GM12878 (cell line): ENCODE results near the gene PRSS58.

Experiments used
- CTCF ChIP-seq, 3 experiments: IDR thresholded peaks in 2 of 3; conservative IDR thresholded peaks in 1 of 3; 2 replicates each; pipeline ENCODE4 v1.5.1; 2011; ENCODE audit warnings: low read depth in 3 of 3, low read length in 3 of 3, mild to moderate bottlenecking in 3 of 3, control low read depth in 2 of 3, moderate library complexity in 2 of 3, inconsistent platforms in 1 of 3, mixed read lengths in 1 of 3; ENCODE audit not compliant: control insufficient read depth in 2 of 3, insufficient read depth in 1 of 3; ENCODE audit errors: extremely low read depth in 1 of 3
- HDAC2 ChIP-seq: fragments of 200-600 bp; sonication (generic); IDR thresholded peaks from 2 replicates; pipeline ENCODE4 v1.6.1; 2017
- POLR2A ChIP-seq: IDR thresholded peaks from 2 replicates; pipeline ENCODE4 v1.6.1; 2011; ENCODE audit warnings: low read depth, mild to moderate bottlenecking, low read length
- TF ChIP-seq, protein P1 (sequence below): IDR thresholded peaks from 2 replicates; pipeline ENCODE4 v1.6.1; 2011; ENCODE audit warnings: low read depth, low read length, improper control_type of control experiment, borderline replicate concordance

GRCh38 chr7:142301923-142302550 lies 44.2 kb upstream of the PRSS58 start:
- TF ChIP-seq POLR2A (no peak), HDAC2 (no peak), CTCF (IDR thresholded peaks at IDR 0.05 in 2 of 3, conservative IDR thresholded peaks at IDR 0.05 in 1 of 3; ENCODE audit: control insufficient read depth in 2 of 3, extremely low read depth in 1 of 3, insufficient read depth in 1 of 3, low read depth in 3 of 3, low read length in 3 of 3) (peak; percentile 51 to 65 (median 63))
- TF ChIP-seq, protein P1, sequence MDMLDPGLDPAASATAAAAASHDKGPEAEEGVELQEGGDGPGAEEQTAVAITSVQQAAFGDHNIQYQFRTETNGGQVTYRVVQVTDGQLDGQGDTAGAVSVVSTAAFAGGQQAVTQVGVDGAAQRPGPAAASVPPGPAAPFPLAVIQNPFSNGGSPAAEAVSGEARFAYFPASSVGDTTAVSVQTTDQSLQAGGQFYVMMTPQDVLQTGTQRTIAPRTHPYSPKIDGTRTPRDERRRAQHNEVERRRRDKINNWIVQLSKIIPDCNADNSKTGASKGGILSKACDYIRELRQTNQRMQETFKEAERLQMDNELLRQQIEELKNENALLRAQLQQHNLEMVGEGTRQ: no peak
